GM13976 (cell line): ENCODE measurements around the gene APLF.

Experiments used
- DNase-seq: peaks from one replicate; pipeline ENCODE4 v3.0.0; 2012; ENCODE audit warnings: low spot score
- in situ Hi-C: fragments of 300-500 bp; cut with MboI; formaldehyde crosslinking; loops from one replicate; pipeline ENCODE4 v1.12.0; 2022; ENCODE audit warnings: low sequenced_read_pairs, mixed read lengths, inconsistent platforms; ENCODE audit not compliant: unreplicated experiment
- TF ChIP-seq, protein P1 (sequence below): IDR thresholded peaks from 2 replicates; pipeline ENCODE4 v1.5.1; 2012; ENCODE audit warnings: borderline replicate concordance, mild to moderate bottlenecking; ENCODE audit not compliant: insufficient read depth; ENCODE audit errors: extremely low read depth, missing control alignments, control extremely low read depth

APLF gene

DNA sequence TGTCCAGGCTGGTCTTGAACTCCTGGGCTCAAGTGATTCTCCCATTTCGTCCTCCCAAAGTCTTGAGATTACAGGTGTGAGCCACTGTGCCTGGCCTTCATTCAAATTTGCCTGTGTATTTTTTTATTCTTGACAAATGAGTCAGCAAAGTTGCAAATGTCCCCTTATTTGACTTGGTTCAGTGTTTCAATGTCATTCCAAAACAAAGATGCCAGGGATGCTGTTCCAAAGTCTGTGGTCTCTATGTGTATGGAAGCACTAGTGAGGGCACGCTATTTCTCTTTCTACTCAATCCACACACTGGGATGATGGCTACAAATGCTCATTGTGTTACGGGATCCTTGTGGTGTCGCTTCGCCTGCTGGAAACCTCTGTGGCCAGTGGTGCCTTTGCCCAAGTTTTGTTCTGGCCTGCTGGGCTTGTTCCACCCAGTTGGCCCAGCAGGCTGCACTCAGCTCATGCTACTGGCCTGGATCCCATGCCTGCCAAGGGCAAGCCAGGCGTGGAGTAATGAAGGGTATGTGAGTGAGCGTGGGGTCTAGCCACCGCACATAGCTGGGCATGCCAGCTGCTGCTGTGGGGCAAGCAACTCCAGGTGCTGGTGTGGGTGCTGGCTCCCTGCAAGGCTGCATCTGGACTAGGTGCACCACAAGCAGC lies 35.9 kb upstream of the APLF start:
- TF ChIP-seq, protein P1, sequence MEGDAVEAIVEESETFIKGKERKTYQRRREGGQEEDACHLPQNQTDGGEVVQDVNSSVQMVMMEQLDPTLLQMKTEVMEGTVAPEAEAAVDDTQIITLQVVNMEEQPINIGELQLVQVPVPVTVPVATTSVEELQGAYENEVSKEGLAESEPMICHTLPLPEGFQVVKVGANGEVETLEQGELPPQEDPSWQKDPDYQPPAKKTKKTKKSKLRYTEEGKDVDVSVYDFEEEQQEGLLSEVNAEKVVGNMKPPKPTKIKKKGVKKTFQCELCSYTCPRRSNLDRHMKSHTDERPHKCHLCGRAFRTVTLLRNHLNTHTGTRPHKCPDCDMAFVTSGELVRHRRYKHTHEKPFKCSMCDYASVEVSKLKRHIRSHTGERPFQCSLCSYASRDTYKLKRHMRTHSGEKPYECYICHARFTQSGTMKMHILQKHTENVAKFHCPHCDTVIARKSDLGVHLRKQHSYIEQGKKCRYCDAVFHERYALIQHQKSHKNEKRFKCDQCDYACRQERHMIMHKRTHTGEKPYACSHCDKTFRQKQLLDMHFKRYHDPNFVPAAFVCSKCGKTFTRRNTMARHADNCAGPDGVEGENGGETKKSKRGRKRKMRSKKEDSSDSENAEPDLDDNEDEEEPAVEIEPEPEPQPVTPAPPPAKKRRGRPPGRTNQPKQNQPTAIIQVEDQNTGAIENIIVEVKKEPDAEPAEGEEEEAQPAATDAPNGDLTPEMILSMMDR: no peak
- in situ Hi-C loops: loop anchor here (10.0 kb wide), 1 partner anchor 67 kb away; the partner anchor contains the start of gene PLEK
- no peak for DNase-seq

DNA sequence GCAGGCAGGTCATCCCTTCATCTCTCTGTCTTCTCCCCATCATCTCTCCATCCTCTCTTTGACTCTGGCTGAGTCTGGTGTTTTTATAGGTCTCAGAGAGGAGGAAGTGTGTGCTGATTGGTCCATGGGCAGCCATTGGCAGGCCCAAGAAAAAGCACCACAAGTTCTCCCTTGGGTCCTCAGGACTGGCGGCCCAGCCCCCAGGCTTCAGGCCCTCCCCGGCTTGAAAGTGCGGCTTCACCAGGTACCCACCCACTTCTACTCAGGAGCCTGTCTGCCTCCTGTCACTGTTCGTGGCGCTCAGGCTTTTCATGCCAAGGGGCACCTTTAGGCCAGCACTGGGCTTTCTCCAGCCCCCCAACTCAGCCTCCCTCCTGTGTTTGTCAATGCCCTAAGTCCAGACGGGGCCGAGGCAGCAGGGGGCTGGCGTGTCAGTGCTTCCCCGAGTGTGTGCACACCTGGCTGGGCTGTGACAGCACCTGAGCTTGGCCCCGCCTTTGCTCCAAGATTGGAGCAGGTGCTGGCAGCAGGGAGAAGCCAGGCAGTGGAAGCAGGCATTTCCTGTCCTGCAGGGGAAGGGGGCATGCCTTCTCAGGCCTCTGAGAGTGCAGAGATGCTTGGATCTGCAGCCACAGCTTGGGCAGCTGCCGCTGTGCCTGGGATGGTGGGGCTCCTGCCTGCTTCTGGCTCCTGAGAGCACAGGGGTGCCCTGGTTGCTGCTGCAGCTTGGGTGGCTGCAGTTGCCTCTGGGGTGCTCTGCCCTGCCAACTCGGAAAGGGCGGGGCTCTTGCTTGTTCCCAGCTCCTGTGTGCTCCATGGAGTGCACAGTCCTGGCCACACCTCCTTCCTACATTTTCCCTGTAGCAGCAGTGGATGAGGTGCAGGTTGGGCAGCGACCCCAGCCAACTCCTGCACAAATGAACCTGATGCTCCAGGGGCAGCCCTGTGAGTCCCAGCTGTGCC lies 34.4 kb upstream of the APLF start:
- DNase-seq: no peak
- in situ Hi-C loops: loop anchor here (10.0 kb wide), 1 partner anchor 68 kb away; the partner anchor contains the start of gene PLEK
- TF ChIP-seq, protein P1: no peak

DNA sequence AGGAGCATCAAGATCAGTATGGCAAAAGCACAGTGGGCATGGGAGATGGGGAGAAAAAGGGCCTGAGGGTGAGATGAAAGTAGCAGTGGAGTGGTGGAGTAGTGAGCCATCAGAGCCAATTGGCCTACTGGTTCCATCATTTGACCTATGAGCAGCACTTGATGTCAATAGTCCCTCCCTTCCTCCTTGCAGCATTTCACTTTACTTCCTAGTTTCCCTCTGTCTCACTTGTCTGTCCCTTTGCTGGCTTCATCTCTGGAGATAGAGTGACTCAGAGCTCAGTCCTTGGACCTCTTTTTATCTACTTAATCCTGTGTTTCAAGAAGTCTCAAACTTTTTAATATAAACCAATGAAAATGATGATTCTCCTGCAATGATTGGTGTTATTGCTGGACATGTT lies 32.4 kb upstream of the APLF start:
- DNase-seq: no peak
- in situ Hi-C loops: loop anchor here (10.0 kb wide), 1 partner anchor 70 kb away; the partner anchor contains the start of gene PLEK
- TF ChIP-seq, protein P1: no peak

DNA sequence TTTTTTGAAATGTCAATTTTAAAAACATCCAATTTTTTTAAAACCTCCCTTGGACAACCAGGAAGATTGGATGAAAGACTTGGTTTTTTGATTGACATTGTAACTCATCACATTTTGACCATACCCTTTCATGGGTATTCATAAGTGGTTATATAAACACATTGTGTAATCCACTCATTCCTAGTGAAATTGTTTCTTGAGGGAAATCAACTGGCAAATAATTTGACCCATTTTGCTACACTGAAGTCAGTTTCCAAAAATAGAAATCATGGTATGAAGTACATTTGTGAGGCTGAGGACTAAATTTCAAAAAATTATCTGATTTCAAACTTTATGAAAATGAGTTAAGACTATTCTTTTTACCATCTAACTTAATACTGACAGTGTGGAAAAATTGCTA lies 31.8 kb upstream of the APLF start:
- in situ Hi-C loops: loop anchor here (10.0 kb wide), 1 partner anchor 71 kb away; the partner anchor contains the start of gene PLEK
- TF ChIP-seq, protein P1: no peak

DNA sequence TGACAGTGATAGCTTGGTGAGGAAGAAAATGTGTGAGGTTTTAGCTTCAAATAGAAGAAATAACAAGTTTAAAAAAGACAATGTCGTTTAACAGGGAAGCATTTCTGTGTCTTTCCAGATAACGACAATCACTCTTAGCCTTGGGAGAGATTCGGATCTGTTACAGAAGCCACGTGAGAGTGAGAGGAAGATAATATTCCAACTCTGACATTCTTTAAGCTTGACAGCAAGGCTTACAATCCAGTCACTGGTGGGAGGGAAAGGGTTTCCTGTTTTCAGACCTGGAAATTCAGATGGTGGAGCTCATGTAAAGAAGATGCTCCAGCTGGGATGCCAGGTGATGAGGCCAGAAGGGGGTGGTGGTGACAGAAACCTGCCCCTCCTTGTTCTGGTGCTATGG lies 31.1 kb upstream of the APLF start:
- no peak for DNase-seq
- TF ChIP-seq, protein P1: no peak
- in situ Hi-C loops: loop anchor here (10.0 kb wide), 1 partner anchor 71 kb away; the partner anchor contains the start of gene PLEK

More for the DNA sequence above, 31.8 kb upstream of the APLF start:
- no peak for DNase-seq

DNA sequence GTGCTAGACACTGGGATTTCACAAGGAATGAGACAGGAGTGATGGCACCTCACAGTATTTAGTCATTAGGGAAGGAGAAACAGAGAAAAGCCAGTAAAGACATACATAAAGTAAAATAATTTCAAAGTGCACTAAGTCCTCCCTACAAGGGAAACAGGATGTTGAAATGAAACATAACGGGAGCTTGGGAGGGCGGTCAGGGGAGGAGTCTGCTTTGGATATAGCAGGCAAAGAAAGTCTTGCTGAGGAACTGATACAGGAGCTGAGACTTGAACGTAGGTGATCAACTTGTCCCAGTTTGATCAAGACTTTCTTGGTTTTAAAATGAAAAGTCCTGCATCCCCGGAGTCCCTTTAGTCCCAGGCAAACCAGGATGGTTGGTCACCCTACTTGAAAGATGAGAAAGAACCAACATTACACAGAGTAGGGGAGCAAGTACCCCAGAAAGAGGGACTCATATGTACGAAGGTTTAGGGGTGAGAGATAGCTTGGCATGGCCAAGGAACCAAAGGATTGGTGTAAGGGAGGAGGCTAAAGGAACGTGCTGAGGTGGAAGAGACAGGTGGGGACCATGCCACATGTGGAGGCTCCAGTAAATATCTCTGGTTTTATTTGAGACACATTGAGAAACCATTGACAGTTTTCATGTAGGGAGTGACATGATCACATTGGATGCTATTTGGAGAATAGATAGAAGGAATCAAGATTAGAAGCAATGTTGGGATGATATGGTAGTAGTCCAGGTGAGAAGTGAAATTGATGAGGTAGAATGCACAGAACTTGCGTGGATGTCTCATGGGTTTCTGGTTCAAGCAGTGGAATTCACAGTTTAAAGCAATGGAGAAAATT lies 28.7 kb upstream of the APLF start:
- TF ChIP-seq, protein P1: no peak
- in situ Hi-C loops: loop anchor here (10.0 kb wide), 1 partner anchor 74 kb away; the partner anchor contains the start of gene PLEK
- peak; percentile 40 for DNase-seq
